GM18868 (cell line): ENCODE data around the gene KCTD6.

ENCODE experiments used
- ATAC-seq: cut with Tn5 transposase; IDR thresholded peaks from one replicate; pipeline ENCODE4 v1.9.1; 2021; ENCODE audit warnings: mild to moderate bottlenecking, moderate library complexity; ENCODE audit not compliant: unreplicated experiment

KCTD6 gene

DNA sequence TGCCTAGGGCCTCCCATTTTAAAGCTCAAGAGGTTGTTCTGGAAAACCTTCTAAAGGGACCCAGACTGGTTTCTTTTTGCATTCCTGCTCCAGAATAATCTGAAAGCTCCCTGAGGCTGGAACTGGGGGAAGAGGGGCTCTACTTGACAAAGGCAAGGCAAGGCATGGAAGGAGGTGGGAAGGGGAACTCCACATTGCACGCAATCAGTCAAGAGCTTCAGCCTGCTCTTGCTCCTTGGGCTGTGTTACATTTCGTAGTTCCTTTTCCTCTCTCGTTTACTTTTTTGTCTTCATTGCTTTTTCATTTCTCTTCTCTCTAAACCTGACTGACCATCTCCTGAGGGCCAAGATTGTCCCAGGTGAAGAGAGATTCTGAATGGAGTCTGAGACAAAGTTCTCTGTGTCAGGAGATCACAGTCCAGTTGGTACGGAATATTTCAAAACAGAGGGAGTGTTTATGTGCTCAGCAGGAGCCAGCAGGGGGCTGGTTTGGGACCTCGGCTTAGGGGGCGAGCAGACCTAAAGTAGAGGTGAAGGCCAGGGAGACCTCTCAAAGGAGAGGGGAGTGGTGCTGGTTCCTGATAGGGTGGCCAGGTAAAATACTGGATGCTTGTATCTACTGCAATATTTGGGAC, 6.0 kb upstream of the KCTD6 start:
- no peak for ATAC-seq

DNA sequence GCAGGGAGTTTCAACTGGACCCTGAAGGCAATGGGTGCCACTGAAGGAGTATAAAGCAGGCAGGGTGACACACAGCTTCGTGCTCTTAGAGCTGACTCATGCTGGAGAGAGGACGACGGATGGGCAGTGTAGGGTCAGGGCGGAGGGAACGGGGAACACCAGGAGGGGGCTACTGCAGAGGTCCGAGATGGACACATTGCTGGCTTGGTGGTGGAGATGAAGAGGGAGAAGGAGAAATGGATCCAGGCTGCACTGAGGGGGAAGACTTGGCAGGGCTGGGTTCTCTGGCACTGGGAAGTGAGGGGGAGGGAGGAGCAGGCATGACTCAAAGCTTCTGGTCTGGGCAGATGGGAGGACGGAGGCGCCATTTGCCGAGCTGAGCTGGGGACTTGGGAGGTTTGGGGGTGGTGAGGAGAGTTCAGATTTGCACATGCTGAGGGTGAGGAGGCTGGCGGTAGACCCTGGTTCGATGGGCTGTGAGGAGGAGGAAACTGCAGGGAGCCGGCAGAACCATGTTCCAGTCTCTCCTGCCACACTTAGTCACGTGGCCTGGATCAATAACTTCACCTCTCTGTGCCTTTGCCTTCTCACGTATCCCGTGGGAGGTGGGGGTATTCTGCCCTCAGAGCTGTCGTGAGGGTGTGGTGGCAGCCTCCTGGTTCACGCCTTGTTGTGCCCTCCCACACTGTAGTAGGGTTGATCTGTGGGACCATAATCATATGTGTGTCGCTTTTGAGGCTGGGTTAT, 4.6 kb upstream of the KCTD6 start:
- no peak for ATAC-seq

DNA sequence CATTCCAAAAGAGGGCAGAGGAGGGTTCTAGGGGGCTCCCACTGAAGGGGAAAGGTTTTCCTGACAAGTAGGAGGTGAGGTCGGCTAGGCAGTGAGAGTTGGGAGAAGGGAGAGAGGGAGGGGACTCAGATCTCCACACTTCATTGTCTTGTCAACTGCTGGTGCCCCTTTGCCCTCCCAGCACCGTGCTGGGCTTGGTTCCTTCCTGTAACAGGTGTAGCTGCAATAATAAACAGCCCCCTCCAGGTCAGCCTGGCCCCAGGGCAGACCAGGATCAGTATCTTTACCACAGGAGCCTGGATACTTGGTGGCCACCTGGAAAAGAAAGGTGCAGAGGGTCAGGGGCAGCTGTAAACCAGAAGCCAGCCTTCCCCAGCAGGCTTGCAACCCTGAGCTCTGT, 2.9 kb upstream of the KCTD6 start:
- ATAC-seq, result no peak

DNA sequence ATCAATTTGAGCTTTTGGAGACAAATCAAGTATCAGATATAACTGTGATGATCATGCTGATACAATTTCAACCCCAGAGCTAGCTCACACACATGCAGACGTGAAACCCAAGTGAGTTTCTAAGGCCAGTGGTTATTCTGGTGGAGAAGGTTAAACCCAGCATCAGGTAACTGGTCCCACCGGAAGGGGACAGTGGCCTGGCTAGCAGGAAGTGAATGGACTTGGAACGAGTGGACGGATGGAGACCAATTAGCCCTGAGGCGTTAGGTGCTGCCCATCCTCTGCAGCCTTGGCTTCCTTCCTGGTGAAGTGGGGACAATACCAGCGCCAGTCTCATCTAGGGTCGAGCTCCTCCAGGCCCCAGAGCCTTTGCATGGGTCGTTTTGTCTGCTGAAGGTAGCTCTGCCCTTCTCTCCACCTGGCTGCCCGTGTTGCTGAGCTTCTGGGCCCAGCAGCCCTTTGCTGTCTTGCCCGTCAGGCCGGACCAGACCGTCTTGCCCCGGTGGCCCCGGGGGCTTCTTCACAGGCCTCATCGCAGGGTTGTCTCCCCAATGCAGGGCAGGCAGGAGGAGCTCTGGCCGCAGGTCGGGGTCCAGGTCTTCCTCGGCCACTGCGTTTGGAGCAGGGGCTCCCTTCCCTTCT, 915 bp upstream of the KCTD6 start:
- ATAC-seq, result no peak

DNA sequence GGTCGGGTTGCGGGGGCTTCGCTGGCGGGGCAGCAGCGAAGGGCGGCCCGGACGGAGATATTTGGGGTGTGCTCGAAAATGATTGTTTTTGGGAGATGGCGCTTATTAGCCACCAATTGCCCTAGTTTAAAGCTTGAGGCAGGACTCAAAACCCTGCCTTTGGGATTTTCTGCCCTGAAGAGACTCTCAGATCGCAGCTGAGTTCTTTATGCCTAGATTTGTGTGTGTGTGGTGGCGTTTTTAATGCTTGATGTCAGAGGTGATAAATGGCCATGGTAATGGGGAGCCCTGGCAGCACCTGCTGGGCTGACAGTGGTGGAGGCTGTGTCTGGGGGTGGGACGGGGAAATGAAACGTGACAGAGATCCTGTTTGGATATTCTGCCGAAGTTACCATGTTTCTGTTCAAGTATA, 604 bp downstream of the KCTD6 start:
- no peak for ATAC-seq

DNA sequence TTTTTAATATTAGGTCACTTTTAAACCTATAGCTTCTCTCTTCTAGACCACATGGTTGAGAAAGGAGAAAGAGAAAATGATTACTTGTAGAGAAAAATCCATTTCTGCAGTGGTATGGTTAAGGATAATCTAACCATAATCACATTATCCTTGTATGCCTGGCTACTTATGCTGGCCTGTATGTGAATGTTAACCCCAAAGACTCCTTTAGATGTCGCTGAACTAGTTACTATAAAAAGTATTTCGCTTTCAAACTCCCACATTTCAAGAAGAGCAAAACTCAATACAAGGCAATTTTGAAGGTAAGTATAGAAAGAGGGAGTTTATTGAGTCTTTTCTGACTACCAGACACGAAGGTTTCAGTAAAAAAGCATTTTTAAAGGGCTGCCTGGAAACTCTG, 2.2 kb downstream of the KCTD6 start:
- ATAC-seq, result no peak

DNA sequence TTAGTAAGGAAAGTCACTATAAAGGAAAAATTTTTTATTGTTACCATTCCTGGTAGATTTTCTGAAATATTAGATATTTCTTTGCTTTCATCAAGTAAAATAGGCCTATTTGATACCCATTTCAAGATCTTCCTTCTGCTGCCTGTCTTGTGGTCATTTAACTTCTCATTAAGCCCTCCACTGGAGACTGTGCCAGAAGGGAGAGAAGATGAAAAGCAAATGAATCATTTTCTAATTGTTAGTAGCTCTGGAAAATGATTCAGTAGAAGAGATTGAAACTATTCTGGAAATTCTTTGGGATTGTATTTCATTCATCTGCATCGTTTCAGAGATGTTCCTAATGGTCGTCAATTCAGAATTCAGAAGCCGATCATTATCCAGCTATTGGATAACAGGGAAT, 3.2 kb downstream of the KCTD6 start:
- no peak for ATAC-seq

DNA sequence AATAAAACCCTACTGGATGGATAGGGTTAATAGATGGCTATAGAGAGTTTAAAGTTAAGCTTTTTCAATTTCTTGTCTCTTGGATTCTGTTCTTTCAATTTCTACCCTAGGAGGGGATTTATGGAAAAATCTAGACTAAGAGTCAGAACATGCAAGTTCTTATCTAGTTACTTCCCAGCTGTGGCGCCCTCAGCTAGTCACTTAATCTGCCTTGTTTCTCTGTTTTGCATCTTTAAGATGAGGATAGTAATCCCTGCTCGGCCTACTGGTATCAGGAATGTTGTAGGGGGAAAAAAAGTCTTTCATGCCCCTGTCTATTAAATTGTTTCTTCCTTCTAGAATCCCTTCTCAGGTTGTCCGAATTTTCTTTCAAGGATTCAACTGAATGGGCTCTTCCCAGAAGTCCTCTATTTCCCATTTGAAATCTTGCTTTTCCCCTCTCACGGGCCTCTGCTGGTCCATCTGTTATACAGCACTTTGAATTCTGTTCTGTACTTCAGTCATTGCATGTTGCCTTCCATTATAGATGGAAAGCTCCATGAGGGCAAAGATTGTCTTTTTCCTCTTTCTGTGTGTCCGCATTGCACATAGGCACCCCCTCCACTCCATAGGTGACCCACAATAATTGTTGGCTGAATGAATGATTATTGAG, 4.4 kb downstream of the KCTD6 start:
- ATAC-seq, result no peak

DNA sequence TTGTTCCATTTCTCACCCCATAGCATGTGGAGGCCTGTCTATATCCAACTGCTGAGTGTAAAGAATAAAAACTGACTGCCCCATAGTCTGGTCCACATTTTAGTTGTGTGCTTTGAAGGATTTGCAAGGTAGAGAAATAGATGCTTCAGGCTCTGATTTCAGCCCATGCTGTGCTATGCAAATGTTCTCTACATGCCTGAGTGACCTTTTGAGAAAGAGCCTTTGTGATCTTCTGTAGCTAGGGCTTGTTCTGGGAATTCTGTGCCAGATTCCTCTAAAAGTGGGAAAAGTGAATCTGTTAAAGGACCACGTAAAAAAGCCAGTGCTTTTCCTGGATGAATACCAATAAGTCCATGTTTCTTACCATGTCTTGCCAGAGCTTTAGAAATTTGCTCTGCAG, 5.2 kb downstream of the KCTD6 start:
- ATAC-seq, result peak; percentile 35

DNA sequence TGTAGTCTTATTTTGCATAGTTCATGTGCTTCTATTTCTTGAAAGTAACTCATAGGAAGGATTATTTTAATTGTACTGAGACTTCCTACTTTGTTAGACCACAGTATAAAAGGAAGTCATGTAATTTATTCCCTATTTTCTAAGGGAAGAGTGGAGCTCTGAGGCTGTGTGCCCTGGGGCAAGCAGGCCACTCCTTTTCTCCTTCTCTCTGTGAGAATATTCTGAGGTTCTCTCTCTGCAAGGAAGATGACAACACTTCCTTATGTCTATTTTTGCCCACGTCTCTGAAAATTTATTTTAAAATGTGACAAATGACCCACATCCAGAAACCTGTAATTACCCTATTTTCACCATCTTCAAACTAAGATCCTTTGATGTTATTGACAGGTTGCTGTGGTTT, 11.0 kb downstream of the KCTD6 start:
- ATAC-seq, result no peak

DNA sequence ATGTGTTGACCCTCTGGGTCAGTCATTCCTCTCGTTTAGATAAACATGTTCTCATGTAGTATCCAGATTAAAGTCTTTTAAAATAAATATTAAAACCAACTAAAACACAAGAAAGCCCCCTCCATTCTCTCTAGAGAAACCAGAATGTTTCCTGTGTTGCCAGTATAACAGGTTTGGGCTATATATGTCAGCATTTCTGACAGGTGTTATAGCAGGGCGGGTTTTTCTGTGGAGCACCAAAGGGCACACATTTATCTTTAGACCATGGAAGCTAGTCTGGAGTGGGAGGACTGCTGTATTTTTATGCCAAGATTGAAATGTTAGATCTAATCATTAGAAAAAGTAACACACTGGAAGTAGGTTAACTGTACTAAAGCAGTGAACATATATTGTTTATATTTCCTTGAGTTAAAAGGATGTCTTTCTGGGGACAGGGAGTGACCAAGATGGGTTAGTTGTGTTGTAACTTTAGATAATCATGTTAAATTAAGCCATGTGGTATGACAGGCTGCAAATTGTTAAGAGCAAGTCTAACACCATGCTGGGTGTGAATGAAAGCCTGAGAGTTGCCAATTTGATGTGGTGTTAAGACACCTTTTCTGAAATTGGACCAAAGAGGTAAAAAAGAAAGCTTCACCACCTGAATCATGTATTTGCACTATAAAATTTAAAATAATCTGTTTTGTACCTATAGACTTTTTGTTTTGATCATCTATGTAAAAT, 15.6 kb downstream of the KCTD6 start:
- ATAC-seq, result no peak

DNA sequence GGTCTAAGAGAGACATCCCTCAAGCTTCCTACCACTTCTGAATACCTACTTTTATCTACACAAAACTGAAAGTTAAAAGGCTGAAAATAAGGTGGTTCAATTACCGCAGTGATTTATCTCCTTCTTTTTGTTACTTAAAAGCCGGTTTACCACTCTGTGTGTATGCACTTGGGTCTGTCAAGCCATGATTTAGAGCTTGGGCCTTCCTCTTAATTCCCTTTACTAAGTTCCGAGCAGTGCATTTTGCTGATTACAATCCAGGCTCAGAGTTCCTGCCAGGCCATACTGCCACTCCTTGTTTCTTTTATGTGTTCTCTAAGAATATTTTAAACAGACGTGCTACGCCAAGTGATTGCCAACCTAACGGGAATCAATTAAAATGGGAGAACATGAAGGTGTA, 16.5 kb downstream of the KCTD6 start:
- no peak for ATAC-seq

DNA sequence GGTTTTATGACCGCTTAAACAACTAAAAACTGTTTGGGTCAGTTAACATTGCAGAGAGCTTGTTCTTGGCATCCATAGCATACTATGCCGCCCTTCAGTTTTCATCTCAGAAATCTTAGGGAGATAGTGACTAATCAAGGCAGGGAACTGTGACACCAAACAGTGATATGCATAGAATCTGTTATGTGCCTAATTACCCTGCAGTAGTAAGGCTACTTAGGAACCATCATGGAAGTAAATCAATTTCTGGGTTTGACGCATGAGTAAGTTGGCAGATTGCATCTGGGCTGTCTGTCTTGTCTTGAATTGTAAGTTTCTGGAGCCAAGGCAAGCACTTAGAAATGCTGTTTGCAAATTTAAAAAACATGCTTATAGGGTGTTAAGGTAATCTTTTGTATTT, 22.5 kb downstream of the KCTD6 start:
- no peak for ATAC-seq

DNA sequence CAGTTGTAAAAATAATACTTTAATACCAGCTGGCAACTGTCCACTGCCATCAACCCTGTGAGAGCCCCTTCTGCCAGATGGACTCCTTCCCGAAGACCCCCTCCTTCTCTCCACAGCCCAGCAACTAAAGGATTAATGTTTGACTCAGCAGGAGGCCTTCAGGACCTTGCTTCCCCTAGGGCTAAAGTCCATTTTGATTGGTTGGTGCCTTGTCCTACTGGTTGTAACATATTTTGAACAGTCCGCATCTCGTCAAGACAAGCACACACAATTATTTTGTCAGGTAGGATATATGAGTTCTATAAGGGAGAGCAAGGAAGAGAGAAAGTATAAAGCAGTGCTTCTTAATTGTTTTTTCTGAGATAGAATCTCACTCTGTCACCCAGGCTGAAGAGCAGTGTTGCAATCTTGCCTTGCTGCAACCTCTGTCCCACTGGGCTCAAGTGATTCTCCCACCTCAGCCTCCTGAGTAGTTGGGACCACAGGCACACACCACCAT, 26.4 kb downstream of the KCTD6 start:
- no peak for ATAC-seq

DNA sequence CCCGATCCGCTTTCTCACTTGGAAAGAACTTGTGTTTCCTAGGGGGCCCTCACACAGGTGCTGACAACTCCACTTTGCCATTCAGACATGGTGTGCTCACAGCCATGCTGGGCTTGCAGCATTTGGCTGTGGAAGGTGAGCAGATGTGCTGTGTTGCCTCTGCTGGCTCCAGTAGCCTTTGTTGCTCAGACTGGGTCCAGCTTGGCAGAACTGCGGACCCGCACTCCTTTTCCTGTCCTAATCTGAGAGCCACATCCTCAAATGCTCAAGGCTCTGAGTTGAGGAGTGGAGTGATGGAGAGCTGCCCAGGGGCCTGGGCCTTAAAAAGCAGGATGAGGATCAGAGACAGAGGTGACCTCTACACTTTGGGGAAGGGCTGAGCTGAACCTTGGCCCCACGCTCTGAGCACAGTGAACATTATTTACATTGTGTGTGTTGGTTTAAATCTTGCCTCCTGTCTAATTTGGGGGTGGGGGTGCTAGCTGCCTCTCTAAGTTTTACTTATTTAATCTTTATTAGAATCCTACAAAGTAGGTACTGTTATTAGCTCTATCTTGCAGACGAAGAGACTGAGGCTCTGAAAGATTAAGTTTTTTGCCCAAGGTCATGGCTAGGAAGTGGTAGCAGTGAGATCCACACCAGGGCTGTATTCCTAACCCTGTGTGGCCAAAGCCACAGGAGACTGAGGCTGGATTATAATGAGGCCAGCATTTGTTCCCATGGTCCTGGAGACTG, 27.9 kb downstream of the KCTD6 start:
- no peak for ATAC-seq

DNA sequence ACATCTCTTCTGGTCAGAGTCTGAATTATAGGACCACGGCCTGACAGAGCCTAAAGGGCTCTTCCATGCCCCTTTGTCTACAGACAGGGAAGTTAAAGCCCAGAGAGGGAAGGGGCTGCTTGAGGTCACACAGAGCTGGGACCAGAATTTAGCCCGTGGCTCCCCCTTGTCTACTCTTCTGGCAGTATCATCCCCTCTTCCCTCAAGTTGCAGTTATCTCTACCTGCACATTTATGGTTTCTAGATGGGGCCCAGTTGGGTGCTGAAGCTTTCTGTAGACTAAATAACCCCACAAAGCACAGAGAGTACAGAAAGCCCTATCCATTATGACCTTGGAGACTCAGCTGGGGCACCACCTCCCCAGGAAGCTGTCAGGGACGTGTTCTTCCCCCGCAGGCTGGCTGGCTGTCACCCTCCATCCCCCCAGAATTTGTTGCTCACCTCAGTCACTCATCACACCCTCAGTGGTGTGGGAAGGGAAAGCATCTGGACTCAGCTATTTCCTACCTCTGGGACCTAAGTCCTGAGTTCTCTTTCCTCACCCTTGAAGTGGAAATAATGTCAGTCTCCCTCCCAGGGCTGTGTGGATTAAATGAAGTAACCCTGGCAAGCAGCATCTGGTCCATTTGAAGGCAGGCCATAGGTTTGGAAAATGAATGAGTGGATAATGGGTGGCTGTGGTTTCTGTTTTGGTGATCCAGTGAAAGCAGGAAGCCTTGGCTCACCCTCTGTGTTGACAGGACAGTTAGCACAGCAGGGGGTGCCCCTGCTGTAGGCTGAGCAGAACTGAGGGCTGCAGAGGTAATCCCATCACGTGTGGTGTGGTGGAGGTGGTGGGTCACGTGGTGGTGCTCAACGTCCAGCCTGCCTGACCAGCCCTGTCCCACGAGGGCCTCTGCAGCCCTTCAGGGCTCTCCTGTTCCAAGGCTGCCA, 28.8 kb downstream of the KCTD6 start:
- peak; percentile 62 for ATAC-seq

DNA sequence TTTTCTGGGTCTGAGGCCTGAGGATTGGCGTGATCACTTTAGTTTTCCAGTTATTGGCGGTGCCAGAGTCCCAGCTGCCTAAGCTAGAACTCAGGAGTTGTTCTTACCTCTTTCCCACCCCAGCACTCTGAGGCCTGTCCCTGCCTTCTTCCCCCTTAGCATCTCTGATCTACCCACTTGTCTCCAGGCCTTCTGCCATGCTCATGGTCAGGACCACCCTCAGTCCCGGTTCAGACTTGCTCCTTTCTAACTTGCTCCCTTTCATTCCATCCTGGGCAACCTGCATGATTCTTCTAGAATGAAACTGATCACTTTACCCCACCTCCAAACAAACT, 29.4 kb downstream of the KCTD6 start:
- no peak for ATAC-seq

DNA sequence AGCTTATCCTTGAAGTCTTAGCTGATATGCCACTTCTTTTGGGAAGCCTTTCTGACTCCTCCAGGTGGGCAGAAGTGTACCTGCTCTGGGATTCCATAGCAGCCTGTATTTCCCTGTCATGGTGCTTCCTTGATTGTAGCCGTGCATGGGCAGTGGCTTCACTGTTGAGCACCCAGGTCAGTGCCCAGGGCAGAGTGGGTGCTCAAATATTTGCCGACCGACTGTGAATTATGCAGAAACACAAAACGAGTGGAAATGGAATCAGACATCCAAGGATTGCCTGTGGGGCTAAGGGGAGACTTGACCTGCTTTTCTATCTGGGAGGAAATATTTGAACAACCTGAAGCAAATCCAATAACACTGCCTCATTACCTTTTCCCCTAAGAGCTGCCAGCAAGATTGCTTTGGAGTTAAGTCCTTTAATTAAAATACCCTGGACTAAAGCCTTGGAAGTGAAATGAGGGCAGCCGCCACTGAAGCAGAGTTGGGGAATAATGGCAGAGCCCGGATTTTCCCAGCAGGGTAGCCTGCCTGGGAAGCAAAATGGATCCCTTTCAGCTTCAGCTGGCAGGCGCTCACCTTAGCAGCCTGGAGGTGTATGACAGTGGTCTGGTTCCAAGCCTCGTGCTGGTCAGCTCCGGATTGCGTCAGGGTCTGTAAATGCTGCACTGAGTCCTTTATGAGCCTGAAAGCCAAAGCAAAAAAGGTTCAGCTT, 30.2 kb downstream of the KCTD6 start:
- ATAC-seq, result no peak
